Smooth muscle cell (in vitro differentiated cells): ENCODE measurements around the gene HIVEP2. TPM values are rescaled to one million over a fixed set of nuclear protein-coding genes. Genes with fewer than 3 reads are reported as not detected.

Experiments
- DNase-seq: peaks from one replicate; lab custom pipeline; 2025; ENCODE audit not compliant: unreplicated experiment; lab: John Stamatoyannopoulos, UW
- H2AFZ ChIP-seq: fragments of 200-600 bp; sonication (generic); 2 replicates; pipeline ENCODE4 v1.6.0; 2016; ENCODE audit warnings: antibody characterized with exemption, low read depth, mild to moderate bottlenecking
- H3F3A ChIP-seq: fragments of 200-600 bp; sonication (generic); 2 replicates; pipeline ENCODE4 v1.6.0; 2017; ENCODE audit warnings: antibody characterized with exemption, low read depth
- H3K27ac ChIP-seq: fragments of 200-600 bp; sonication (generic); 2 replicates; pipeline ENCODE4 v1.5.1; 2016; ENCODE audit warnings: low read depth, mild to moderate bottlenecking
- H3K27me3 ChIP-seq: fragments of 200-600 bp; sonication (generic); 2 replicates; pipeline ENCODE4 v1.6.1; 2016; ENCODE audit warnings: low read depth, mild to moderate bottlenecking
- H3K36me3 ChIP-seq: fragments of 200-600 bp; sonication (generic); 2 replicates; pipeline ENCODE4 v1.5.1; 2016; ENCODE audit warnings: low read depth
- H3K4me1 ChIP-seq: fragments of 200-600 bp; sonication (generic); 2 replicates; pipeline ENCODE4 v1.5.1; 2016; ENCODE audit warnings: low read depth
- H3K4me2 ChIP-seq: fragments of 200-600 bp; sonication (generic); 2 replicates; pipeline ENCODE4 v1.6.0; 2016; ENCODE audit warnings: mild to moderate bottlenecking
- H3K4me3 ChIP-seq: fragments of 200-600 bp; sonication (generic); 2 replicates; pipeline ENCODE4 v1.5.1; 2016; ENCODE audit warnings: mild to moderate bottlenecking
- H3K79me2 ChIP-seq: fragments of 200-600 bp; sonication (generic); 2 replicates; pipeline ENCODE4 v1.6.0; 2016; ENCODE audit warnings: low read depth, mild to moderate bottlenecking
- H3K9ac ChIP-seq: fragments of 200-600 bp; sonication (generic); 2 replicates; pipeline ENCODE4 v1.6.0; 2016; ENCODE audit warnings: low read depth
- H3K9me3 ChIP-seq: fragments of 200-600 bp; sonication (generic); replicated peaks from 2 replicates; pipeline ENCODE4 v1.5.1; 2016; ENCODE audit warnings: low read depth
- H4K20me1 ChIP-seq: fragments of 200-600 bp; sonication (generic); 2 replicates; pipeline ENCODE4 v1.6.0; 2016; ENCODE audit warnings: low read depth
- CTCF ChIP-seq: fragments of 200-600 bp; sonication (generic); IDR thresholded peaks from 2 replicates; pipeline ENCODE4 v1.5.1; 2017; ENCODE audit warnings: borderline replicate concordance, mild to moderate bottlenecking, antibody characterized with exemption; ENCODE audit not compliant: insufficient read depth, poor library complexity, severe bottlenecking
- WGBS: methylation state at CpG from one replicate; pipeline ENCODE4 v1.1.7; 2016; ENCODE audit warnings: low lambda C conversion rate; 5-methylcytosine and 5-hydroxymethylcytosine counted together
- polyA plus RNA-seq: library from polyadenylated mRNA; unstranded; fragments of >200 nt; fragmentation: Nextera tagmentation; extraction: Ambion mirVana; gene quantifications from 2 replicates; pipeline ENCODE4 v1.2.1, GENCODE V29; 2016
- total RNA-seq: library from RNA; depleted of rRNA; stranded (reverse); fragments of >200 nt; gene quantifications from 2 replicates; pipeline ENCODE4 v1.2.3, GENCODE V29; 2014

Gene HIVEP2
- total and polyA plus RNA-seq, 2 experiments from 2014 or later = 3.2 to 12.5 TPM

DNA sequence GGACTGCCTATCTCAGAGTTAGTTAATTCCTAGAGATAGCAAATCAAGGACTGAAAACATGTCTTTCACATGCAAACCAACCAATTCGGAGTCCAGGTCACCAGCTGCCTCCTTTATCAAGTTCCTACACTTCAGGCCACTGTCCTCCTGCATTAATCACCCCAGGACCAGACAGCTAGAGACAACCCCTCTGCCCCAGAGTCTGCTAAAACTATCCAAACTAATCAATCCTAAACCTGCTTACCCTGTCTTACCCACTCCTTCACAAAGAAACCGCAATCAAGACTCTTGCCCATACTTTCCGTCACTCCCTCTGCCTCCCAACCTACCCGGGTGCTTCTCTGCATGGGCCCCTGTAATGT lies 207.0 kb downstream of the HIVEP2 start:
- 92% methylated on average over 4 of the region's 4 CpGs for WGBS
- Histone ChIP-seq H3K4me2 (no peak overlapping the region), H3K9ac (no peak overlapping the region), H3K4me3 (no peak overlapping the region), H3K79me2 (no peaks in the 10 kb centered on the region), H3K9me3 (no peaks in the 10 kb centered on the region), H3K27me3 (no peaks in the 10 kb centered on the region), H4K20me1 (no peaks in the 10 kb centered on the region), H3K27ac (no peak overlapping the region), H3K4me1 (no peaks in the 10 kb centered on the region), H3F3A (no peaks in the 10 kb centered on the region), H3K36me3 (no peaks in the 10 kb centered on the region), H2AFZ (no peak overlapping the region)
- TF ChIP-seq CTCF = no peak
- no peak for DNase-seq

- no peak for DNase-seq
- H3K27ac ChIP-seq = no peak overlapping the region
Measured at GRCh38 chr6:142737368-142738034, 207.5 kb downstream of the HIVEP2 start.

DNA sequence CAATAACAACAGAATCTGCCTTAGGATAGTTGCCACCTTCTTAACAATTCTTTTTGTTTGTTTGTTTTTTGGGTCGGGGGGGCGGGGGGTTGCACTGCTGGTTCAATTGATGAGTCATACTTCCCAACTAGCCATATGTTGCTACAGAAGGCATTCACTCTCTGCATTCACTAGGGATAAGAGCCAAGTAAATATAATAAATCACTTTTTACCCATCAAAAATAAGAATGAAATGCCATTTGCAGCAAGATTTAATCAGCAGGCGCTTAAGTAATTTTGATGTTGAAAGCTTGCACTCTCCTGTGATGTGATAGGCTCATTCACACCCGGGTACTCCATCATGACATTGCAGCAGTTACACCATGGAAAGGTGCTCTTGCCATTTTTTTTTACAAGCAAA lies 209.8 kb downstream of the HIVEP2 start:
- TF ChIP-seq CTCF = no peak
- WGBS = 66% methylated on average over 4 of the region's 4 CpGs

More at GRCh38 chr6:142737368-142738034, 207.5 kb downstream of the HIVEP2 start:
- Histone ChIP-seq H3K79me2 (no peaks in the 10 kb centered on the region), H3K27me3 (no peaks in the 10 kb centered on the region), H3K4me3 (no peak overlapping the region), H3K36me3 (no peaks in the 10 kb centered on the region), H3K4me2 (no peak overlapping the region), H2AFZ (no peak overlapping the region), H3K9me3 (no peaks in the 10 kb centered on the region), H3K9ac (no peak overlapping the region), H3K4me1 (no peaks in the 10 kb centered on the region), H3F3A (no peaks in the 10 kb centered on the region), H4K20me1 (no peaks in the 10 kb centered on the region)
- TF ChIP-seq CTCF = no peak
- WGBS = 86% methylated on average over 3 of the region's 3 CpGs

DNA sequence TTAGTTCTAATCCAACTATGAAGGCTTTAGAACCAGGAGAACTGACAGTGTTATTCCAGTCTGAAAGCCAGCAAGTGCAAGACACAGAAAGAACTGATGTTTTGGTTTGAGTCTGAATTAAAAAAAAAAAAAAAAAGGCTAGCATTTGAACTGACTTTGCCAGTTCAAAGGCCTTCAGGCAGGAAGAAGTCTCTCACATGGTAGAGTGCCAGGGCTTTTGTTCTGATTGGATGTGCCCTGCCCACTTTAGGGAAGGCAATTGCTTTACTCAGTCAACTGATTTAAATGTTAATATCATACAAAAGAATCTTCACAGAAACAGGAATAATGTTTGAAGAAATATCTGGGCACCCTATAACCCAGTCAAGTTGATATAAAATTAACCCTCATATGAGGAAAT lies 212.2 kb downstream of the HIVEP2 start:
- no peak overlapping the region for H3K4me2 ChIP-seq
- DNase-seq = no peak
- no peak for TF ChIP-seq CTCF
- H3K79me2 ChIP-seq = no peaks in the 10 kb centered on the region
- no peaks in the 10 kb centered on the region for H3F3A ChIP-seq
- no peak overlapping the region for H3K9ac ChIP-seq
- no peaks in the 10 kb centered on the region for H3K36me3 ChIP-seq
- H4K20me1 ChIP-seq = no peaks in the 10 kb centered on the region
- no peaks in the 10 kb centered on the region for H3K4me1 ChIP-seq
- H2AFZ ChIP-seq = no peak overlapping the region
- no peak overlapping the region for H3K4me3 ChIP-seq
- H3K27me3 ChIP-seq = no peaks in the 10 kb centered on the region
- H3K27ac ChIP-seq = no peak overlapping the region
- no peaks in the 10 kb centered on the region for H3K9me3 ChIP-seq

More for the DNA sequence above, 209.8 kb downstream of the HIVEP2 start:
- Histone ChIP-seq H3K4me1 (no peaks in the 10 kb centered on the region), H3K9me3 (no peaks in the 10 kb centered on the region), H2AFZ (no peak overlapping the region), H3K36me3 (no peaks in the 10 kb centered on the region), H3K27ac (no peak overlapping the region), H4K20me1 (no peaks in the 10 kb centered on the region), H3K79me2 (no peaks in the 10 kb centered on the region), H3K9ac (no peak overlapping the region), H3K4me3 (no peak overlapping the region), H3K4me2 (no peak overlapping the region), H3K27me3 (no peaks in the 10 kb centered on the region), H3F3A (no peaks in the 10 kb centered on the region)
- DNase-seq = no peak
